GM18868 (cell line): ENCODE measurements around the gene TP53.
"Not testable (repeated sequence)": the region's sequence is repeated elsewhere in the genome, so short reads cannot be mapped to it uniquely, and the experiment has no call there.

ENCODE experiments used
- ATAC-seq: cut with Tn5 transposase; IDR thresholded peaks from one replicate; pipeline ENCODE4 v1.9.1; 2021; ENCODE audit warnings: mild to moderate bottlenecking, moderate library complexity; ENCODE audit not compliant: unreplicated experiment

The TP53 gene

DNA sequence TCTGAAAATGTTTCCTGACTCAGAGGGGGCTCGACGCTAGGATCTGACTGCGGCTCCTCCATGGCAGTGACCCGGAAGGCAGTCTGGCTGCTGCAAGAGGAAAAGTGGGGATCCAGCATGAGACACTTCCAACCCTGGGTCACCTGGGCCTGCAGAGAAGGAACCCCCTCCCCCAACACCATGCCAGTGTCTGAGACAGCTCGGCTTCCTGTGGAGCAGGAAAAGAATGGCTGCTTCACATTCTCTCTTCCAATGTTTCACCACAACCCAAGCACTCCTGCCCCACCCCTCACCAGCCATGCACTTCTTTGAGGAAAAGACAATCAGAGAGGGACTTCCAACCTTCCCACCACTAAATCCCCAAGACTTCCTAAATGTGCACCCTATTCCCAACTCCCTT lies 10.8 kb downstream of the TP53 start:
- no peak for ATAC-seq

GRCh38 chr17:7674934-7675333 lies 12.4 kb downstream of the TP53 start:
- no peak for ATAC-seq

GRCh38 chr17:7673239-7673638 lies 14.1 kb downstream of the TP53 start:
- ATAC-seq, result no peak

DNA sequence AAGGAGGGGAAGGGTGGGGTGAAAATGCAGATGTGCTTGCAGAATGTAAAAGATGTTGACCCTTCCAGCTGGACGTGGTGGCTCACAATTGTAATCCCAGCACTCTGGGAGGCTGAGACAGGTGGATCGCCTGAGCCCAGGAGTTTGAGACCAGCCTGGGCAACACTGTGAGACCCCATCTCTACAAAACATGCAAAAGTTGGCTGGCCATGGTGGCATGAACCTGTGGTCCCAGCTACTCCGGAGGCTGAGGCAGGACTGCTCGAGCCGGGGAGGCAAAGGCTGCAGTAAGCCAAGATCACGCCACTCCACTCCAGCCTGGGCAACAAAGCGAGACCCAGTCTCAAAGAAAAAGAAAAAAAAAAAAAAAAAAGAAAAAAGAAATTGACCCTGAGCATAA lies 18.8 kb downstream of the TP53 start:
- no peak for ATAC-seq

DNA sequence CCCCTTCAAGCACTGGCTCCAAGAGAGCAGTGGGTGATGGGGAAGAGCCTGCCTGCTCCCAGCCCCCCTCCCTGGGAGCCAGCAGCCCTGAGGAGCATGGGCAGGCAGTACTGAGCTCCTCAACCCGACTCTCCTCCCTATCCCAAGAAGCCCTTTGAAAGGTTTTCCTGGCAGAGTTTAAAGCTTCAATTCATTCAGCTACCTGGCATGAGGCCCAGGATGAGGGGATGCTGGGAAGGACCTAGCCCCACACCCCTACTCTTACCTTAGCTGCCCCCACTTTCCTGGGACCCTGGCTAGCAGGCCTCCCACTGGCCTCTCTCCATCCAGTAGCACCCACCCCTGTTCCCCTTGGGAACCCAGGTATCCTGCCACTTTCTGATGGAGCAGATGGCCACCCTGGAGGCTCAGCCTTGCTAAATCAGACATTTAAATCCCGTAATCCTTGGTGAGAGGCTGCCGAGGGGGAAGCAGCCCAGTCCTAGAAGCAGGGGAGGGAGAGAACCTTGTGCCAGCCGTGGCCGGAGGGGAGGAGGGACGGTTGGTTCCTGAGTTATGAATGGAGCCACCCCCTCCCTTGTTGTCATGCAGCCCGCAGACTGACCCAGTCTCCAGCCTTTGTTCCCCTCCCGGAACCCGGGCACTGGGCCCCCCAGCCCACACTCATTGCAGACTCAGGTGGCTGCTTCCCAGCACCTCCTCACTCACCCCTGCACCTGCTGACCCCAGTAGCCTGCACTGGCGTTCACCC lies 19.5 kb downstream of the TP53 start:
- ATAC-seq, result no peak

DNA sequence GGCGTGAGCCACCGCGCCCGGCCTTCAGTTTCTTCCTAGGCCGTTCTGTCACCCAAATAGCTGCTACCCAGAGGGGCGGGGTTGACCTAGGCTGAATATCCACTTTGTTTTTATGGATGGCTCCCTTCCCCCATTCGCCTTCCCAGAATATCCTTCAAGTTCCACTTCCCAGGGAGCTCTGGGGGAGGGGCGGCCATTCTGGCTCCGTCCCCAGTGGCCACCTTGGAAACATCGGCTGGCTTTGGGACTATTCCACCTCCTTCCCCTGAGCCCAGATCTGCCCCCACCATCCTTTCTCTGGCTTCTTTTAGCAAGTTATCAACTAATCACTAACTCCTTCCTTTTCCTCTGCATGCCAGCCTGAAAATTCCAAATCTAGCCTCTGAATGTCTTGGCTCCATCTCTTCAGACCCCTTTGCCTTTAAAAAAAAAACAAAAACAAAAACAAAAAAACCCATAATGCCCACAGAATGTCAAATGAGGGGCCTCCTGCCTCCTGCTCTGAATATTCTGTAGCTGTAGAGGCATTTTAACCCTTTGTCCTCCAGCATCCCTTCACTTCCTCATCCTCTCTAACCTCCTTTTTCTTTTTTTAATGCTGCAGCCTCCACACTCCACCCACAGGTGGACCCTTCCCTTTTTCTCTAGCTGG lies 30.2 kb downstream of the TP53 start:
- no peak for ATAC-seq

DNA sequence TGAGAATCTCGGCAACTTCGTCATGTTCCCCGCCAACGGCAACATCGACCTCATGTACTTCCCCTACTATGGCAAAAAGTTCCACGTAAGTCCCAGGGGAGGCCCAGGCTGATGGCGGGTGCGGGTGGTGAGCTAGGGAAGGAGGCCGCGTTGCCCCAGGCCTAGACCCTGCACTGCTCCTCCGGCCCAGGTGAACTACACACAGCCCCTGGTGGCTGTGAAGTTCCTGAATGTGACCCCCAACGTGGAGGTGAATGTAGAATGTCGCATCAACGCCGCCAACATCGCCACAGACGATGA lies 31.8 kb downstream of the TP53 start:
- ATAC-seq, result no peak

- no peak for ATAC-seq
Observed at GRCh38 chr17:7654832-7655540, 32.3 kb downstream of the TP53 start.

- no peak for ATAC-seq
Observed at GRCh38 chr17:7652388-7653356, 34.6 kb downstream of the TP53 start.

GRCh38 chr17:7651665-7652387 lies 35.5 kb downstream of the TP53 start:
- no peak for ATAC-seq

DNA sequence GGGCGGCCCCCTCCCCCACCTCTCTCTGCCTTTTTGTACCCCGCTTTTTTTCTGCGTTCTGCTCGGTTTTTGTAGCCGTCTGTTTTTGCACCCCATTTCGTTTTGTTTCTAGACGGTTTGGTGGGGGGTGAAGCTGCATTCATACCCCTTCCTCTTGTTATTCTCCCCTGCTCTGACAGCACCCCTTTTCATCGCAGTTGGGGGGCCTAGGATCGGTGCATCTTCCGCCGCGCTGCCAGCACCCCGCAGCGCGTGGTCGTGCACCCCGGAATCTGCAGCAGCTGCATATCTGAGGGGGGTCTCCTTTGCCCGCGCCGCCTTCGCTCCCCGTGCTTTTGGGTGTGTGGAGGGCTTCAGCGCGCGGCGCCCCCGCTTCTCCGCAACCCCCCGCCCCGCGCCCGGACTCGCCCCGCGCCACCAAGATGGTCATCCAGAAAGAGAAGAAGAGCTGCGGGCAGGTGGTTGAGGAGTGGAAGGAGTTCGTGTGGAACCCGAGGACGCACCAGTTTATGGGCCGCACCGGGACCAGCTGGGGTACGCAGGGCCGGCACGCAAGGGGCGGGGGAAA lies 36.1 kb downstream of the TP53 start:
- no peak for ATAC-seq

DNA sequence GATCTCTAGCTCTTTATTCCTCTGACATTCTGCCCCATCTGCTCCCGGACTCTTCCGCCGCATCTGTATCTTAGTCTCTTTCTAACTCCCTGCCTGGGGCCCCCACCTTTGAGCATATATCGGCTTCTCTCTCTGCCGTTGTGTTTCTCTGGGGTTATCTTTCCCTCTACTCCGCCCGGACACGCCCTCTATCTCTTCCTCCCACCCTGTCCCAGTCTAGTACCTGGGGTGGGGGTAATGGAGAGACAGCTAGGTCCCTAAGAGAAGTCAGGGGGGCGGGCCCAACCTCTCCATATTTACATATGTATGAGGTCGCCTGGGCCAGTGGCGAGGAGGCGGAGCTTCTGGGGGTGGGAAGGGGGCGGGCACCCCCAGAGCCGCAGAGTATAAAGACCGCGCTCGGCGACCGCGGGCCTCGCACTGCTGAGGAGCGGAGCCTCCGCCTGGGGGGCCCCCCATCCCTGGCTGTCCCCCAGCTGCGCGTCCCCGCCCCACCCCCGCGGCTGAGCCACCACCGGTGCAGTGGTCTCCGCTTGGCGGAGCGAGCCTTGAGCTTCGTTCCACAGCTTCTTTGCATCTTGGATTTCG lies 36.7 kb downstream of the TP53 start, which contains the start of gene ATP1B2:
ATP1B2 (plus strand) TSS at position 418 of the 588 bp plus-strand sequence. CDS start 593 bp downstream, outside the sequence.
- ATAC-seq, result no peak

GRCh38 chr17:7647018-7647417 lies 40.3 kb downstream of the TP53 start:
- ATAC-seq, result no peak

DNA sequence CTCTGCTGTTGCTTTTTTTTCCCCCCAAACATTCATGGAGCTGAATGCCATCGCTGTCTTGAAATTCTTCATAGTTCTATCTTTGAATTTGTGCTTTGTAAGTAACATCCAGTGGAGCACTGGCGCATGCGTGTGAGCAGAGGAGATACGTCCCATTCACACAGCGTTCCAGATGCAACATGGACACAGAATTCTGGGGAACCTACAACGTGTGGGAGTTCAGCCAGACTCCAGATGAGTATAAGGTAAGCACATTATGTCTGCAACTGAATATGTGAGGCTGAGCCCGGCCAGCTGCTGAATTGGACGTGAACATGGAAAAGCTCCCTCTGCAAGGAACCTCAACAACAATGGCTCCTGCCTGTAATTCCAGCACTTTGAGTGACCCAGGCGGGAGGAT lies 40.8 kb downstream of the TP53 start:
- no peak for ATAC-seq

- no peak for ATAC-seq
Observed at GRCh38 chr17:7644775-7645174, 42.5 kb downstream of the TP53 start.

- ATAC-seq, result not testable (repeated sequence)
Observed at GRCh38 chr17:7641635-7642034, 45.7 kb downstream of the TP53 start.

GRCh38 chr17:7640783-7641182 lies 46.5 kb downstream of the TP53 start:
- ATAC-seq, result no peak

GRCh38 chr17:7636163-7636562 lies 51.1 kb downstream of the TP53 start:
- no peak for ATAC-seq

DNA sequence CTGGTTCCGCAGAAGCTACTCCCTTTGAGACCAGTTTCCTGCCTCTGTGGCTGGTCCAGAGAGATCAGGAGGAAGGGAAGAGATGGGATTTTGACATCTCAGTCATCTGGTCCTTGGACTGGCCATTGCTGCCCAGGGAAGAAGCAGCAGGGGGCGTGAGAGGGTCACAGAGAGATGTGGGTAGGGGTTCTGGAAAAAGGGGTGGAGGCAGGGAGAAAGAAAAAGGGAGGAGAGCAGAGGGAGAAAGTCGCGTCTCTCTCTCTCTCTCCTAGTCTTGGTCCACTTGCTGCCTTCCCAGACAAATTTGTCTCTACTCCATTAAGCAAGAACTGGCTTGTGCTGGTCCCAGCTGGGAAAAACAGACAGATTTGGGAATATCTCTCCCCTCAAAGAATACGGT lies 52.9 kb downstream of the TP53 start:
- no peak for ATAC-seq

- ATAC-seq, result no peak
Observed at GRCh38 chr17:7633093-7633492, 54.2 kb downstream of the TP53 start.
